Cardiac fibroblast (primary cell): Measurements from ENCODE around the gene STOML1.

Experiments
- DNase-seq, 2 donors: peaks; one replicate each; pipeline versions ENCODE4 v3.0.0 to v3.0.0-alpha.2; 2010; ENCODE audit warnings: low read depth in 2 of 2
- H3K4me3 ChIP-seq, 2 donors: replicated peaks in 1 of 2; 1 replicate in 1 of 2; 2 replicates in 1 of 2; pipeline ENCODE4 v1.5.1; 2011; ENCODE audit warnings: low read depth in 2 of 2, low read length in 2 of 2, mild to moderate bottlenecking in 2 of 2, moderate library complexity in 1 of 2
- TF ChIP-seq, protein P1 (sequence below): IDR thresholded peaks from one replicate; pipeline ENCODE4 v1.5.1; 2011; ENCODE audit warnings: low read depth, mild to moderate bottlenecking, low read length, inconsistent platforms

Gene STOML1

DNA sequence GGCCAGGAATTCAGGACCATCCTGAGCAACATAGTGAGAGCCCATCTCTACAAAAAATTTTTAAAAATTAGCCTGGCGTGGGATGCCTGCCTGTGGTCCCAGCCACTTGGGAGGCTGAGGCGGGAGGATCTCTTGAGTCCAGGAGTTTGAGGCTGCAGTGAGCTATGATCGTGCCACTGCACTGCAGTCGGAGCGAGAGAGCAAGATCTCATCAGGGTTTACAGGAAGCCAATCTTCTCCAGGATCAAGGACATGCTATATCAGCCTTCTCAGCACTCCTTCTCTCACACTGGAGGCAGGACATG, 451 bp upstream of the STOML1 start:
- no peak for DNase-seq
- peak overlapping the region; percentile 14 to 15 for H3K4me3 ChIP-seq
- TF ChIP-seq, protein P1, sequence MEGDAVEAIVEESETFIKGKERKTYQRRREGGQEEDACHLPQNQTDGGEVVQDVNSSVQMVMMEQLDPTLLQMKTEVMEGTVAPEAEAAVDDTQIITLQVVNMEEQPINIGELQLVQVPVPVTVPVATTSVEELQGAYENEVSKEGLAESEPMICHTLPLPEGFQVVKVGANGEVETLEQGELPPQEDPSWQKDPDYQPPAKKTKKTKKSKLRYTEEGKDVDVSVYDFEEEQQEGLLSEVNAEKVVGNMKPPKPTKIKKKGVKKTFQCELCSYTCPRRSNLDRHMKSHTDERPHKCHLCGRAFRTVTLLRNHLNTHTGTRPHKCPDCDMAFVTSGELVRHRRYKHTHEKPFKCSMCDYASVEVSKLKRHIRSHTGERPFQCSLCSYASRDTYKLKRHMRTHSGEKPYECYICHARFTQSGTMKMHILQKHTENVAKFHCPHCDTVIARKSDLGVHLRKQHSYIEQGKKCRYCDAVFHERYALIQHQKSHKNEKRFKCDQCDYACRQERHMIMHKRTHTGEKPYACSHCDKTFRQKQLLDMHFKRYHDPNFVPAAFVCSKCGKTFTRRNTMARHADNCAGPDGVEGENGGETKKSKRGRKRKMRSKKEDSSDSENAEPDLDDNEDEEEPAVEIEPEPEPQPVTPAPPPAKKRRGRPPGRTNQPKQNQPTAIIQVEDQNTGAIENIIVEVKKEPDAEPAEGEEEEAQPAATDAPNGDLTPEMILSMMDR = no peak

DNA sequence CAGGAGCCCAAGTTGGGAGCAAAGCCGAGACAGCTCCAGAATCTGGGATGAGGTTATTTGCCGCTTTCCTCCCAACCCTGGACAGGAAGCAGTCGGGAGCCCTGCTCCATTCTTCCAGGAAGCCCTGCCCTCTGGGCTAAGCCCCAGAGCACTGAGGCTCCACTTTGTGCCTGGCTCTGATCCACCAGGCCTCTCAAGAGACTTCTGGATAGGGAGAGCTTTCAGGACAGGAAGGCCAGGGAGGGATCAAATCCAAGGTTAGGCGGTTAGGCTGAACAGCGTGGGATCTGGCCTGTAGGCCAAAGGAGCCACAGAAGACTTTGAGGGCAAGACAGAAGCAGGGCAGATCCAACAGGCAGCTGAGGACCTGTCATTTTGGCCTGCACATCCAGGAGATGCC, 835 bp downstream of the STOML1 start:
- DNase-seq = peak; percentile 76 to 94
- TF ChIP-seq, protein P1 = no peak
- H3K4me3 ChIP-seq = peak overlapping the region; percentile 56 to 66

DNA sequence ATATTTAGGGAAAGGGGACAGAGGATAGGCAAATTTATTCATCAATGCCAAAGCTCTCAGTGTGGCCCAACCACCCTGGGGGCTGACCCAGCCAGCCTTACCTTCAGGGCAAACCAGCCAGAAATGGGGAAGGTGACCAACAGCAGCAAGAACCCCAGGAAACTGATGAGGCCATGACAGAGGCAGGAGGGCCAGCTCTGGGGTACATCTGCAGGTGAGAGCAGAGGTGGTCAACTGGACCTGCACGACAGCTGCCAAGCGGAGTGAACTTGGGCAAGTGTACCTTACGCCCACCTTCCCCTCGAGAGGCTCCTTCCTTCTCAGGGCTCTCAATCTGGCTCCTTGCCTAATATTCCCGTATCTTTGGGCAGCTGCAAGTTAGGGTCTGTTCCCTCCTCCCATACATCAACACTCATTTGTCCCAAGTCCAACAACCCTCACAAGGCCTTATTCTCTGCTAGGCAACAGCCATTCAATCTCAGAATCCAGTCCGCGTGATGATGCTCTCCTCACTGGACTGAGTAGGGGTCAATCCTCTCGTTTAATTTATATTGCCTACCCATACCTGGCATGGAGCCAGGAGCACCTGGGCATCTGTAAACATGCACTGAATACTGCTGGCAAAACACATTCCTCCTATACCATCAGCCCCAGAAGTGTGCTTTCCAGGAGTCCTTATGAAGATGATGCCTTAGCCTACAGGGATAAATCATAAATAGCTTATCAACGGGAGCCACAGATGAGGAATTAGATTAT, 1.7 kb downstream of the STOML1 start:
- no peak for DNase-seq
- no peak overlapping the region for H3K4me3 ChIP-seq
- TF ChIP-seq, protein P1 = no peak

DNA sequence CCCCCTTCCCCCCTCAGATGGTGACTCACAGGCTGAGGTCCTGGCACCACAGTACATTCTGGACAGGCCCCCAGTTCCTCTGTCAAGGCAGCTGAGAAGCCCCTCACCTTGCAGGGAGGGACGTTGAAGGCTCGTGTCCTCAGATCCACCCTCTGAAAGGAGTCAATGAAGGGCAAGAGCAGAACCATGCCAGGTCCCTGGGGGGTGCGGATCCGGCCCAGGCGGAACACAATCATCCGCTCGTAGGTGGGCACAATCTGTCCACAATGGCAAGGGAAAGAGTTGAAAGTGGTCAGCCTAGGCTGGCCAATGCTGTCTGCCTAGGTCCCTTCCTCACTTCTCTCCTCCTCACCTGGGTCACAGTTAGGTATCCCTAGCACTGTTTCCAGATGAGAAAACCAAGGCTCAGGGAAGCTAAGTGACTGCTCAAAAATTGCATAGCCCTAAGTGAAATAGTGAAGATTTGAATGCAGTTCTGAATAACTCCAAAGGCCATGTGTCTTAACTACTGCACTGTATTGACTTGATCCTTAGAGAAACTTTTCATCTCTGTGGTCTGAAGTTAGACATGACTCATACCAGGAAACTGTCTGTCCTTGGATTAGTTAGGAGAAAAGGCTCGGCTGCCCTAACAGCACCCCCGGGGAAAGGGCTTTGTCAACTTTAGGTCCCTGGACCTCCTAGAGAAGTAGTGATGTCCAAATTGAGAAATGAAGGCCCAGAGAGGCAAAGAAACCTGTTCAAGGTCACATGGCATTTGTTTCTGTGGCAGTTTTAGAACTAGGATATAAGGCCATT, 2.9 kb downstream of the STOML1 start:
- DNase-seq = peak; percentile 79 to 86
- H3K4me3 ChIP-seq = no peak overlapping the region
- TF ChIP-seq, protein P1 = no peak

DNA sequence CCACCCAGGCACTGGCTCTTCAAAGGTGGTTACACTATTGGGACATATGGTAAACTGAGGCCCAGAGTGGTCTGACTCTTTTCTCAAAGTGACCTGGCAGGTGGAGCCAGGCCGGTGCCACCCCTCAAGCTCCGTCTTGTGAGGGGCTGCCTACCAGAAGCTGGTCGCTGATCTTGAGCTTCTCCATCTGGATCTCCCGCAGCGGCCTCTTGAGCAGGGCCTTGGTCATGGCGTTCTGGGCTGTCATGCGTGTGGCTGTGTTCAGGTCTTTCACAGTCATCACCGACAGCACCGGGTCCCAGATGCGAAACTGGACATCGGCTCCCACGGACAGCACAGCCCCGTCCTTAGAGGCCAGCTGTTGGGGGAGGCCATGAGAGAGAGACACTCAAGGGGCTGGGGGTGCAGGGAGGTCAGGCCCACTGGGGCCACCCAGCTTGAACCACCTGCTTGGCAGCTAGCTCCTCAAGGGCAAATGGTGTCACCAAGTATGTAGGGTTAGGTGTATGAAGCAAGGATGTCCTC, 3.6 kb downstream of the STOML1 start:
- no peak overlapping the region for H3K4me3 ChIP-seq
- no peak for DNase-seq
- TF ChIP-seq, protein P1 = no peak

DNA sequence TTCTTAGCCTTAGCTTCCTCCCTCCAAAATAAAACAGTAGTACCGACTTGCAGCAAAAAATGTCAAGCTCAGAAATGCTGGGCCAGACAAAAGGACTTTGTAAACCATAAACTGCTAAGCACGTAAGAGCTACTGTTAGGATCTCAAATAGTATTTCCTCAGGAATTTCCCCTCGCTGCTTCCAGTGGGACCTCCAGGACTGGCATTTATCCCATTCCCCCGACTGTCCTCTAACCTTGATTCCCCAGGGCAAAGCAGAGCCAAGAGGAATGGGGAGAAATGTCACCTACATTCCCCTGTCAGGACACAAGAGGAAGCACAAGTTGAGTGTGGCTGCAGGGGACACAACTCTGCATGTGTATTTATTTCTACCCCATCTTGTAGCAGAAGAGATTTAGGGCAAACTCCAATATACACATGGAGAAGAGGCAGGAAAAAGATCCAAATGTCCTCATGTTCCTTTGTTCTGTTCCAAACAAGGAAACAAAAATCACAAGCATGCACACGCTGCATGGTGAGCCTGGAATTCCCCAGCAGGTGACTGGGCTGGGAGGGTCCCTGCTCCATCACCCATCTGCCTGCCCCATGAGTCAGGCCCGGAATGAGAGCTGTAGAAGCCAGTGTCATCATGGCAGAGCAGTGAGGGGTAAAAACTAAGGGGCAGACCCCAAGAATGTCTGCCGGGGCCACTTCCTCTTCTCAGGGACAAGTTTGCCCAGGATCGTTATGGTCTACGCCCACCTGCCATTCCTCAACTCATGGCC, 4.2 kb downstream of the STOML1 start:
- DNase-seq = peak in 1 of 2 donors; percentile 70
- TF ChIP-seq, protein P1 = no peak
- H3K4me3 ChIP-seq = no peak overlapping the region
